H9 (cell line): ENCODE results near the gene TESK2. TPM values are rescaled to one million over a fixed set of nuclear protein-coding genes. Genes with fewer than 3 reads are reported as not detected.
"Not testable (repeated sequence)": the region's sequence is repeated elsewhere in the genome, so short reads cannot be mapped to it uniquely, and the experiment has no call there.

ENCODE experiments used
- DNase-seq: peaks from one replicate; pipeline ENCODE4 v3.0.0-alpha.2; 2017
- H2AFZ ChIP-seq: one replicate; pipeline ENCODE4 v1.6.1; 2013; ENCODE audit warnings: mild to moderate bottlenecking, low read length, control low read depth, moderate library complexity
- H2AK5ac ChIP-seq: 2 replicates; pipeline ENCODE4 v1.6.1; 2013; ENCODE audit warnings: low read length, control low read depth, mixed read lengths; ENCODE audit not compliant: insufficient read length
- H2BK120ac ChIP-seq: one replicate; pipeline ENCODE4 v1.6.1; 2013; ENCODE audit warnings: low read depth, mild to moderate bottlenecking, low read length, control low read depth, inconsistent platforms; ENCODE audit not compliant: poor library complexity, severe bottlenecking
- H2BK12ac ChIP-seq: 2 replicates; pipeline ENCODE4 v1.6.1; 2013; ENCODE audit warnings: low read length, control low read depth, mixed read lengths, low read depth; ENCODE audit not compliant: insufficient read length
- H2BK15ac ChIP-seq: 2 replicates; pipeline ENCODE4 v1.6.1; 2013; ENCODE audit warnings: low read depth, low read length, control low read depth
- H2BK20ac ChIP-seq: one replicate; pipeline ENCODE4 v1.6.1; 2013; ENCODE audit warnings: low read depth, mild to moderate bottlenecking, low read length, control low read depth, inconsistent platforms; ENCODE audit not compliant: poor library complexity, severe bottlenecking
- H2BK5ac ChIP-seq: 2 replicates; pipeline ENCODE4 v1.6.1; 2013; ENCODE audit warnings: low read length, control low read depth, mixed read lengths; ENCODE audit not compliant: insufficient read length
- H3K14ac ChIP-seq: 2 replicates; pipeline ENCODE4 v1.6.1; 2013; ENCODE audit warnings: low read length, control low read depth; ENCODE audit not compliant: insufficient read depth
- H3K18ac ChIP-seq: 2 replicates; pipeline ENCODE4 v1.6.1; 2013; ENCODE audit warnings: low read depth, mild to moderate bottlenecking, mixed read lengths, low read length, control low read depth; ENCODE audit not compliant: insufficient read length
- H3K23ac ChIP-seq: 2 replicates; pipeline ENCODE4 v1.6.1; 2013; ENCODE audit warnings: low read length, control low read depth, mixed read lengths, low read depth; ENCODE audit not compliant: insufficient read length
- H3K23me2 ChIP-seq: 2 replicates; pipeline ENCODE4 v1.6.1; 2013; ENCODE audit warnings: low read depth, mild to moderate bottlenecking, mixed read lengths, low read length, control low read depth; ENCODE audit not compliant: insufficient read length, poor library complexity, severe bottlenecking
- H3K27ac ChIP-seq: 2 replicates; pipeline ENCODE4 v1.5.1; 2013; ENCODE audit warnings: low read length, control low read depth, mixed read lengths, low read depth; ENCODE audit not compliant: insufficient read length
- H3K27me3 ChIP-seq: 2 replicates; pipeline ENCODE4 v1.6.1; 2013; ENCODE audit warnings: low read length, control low read depth, inconsistent platforms; ENCODE audit not compliant: insufficient read depth
- H3K4ac ChIP-seq: 2 replicates; pipeline ENCODE4 v1.6.1; 2013; ENCODE audit warnings: low read depth, mild to moderate bottlenecking, control low read depth, inconsistent platforms, low read length, moderate library complexity
- H3K4me1 ChIP-seq: 2 replicates; pipeline ENCODE4 v1.6.1; 2013; ENCODE audit warnings: low read length, control low read depth, inconsistent platforms; ENCODE audit not compliant: insufficient read depth
- H3K4me2 ChIP-seq: 2 replicates; pipeline ENCODE4 v1.6.1; 2013; ENCODE audit warnings: low read length, control low read depth, mixed read lengths; ENCODE audit not compliant: insufficient read length, insufficient read depth
- H3K56ac ChIP-seq: 2 replicates; pipeline ENCODE4 v1.6.1; 2013; ENCODE audit warnings: low read depth, mild to moderate bottlenecking, mixed read lengths, low read length, control low read depth; ENCODE audit not compliant: insufficient read length
- H3K79me1 ChIP-seq: 2 replicates; pipeline ENCODE4 v1.6.1; 2013; ENCODE audit warnings: low read depth, mild to moderate bottlenecking, moderate library complexity, low read length, control low read depth, inconsistent platforms; ENCODE audit not compliant: insufficient read depth, poor library complexity, severe bottlenecking
- H3K79me2 ChIP-seq: 2 replicates; pipeline ENCODE4 v1.6.1; 2013; ENCODE audit warnings: low read length, control low read depth, inconsistent platforms; ENCODE audit not compliant: insufficient read depth
- H3K9ac ChIP-seq: 2 replicates; pipeline ENCODE4 v1.6.1; 2013; ENCODE audit warnings: low read length, control low read depth, mixed read lengths; ENCODE audit not compliant: insufficient read length; ENCODE audit errors: extremely low read depth
- H3K9me3 ChIP-seq: one replicate; pipeline ENCODE4 v1.6.1; 2013; ENCODE audit warnings: low read depth, low read length, inconsistent platforms; ENCODE audit not compliant: control insufficient read depth
- H3T11ph ChIP-seq: one replicate; pipeline ENCODE4 v1.6.1; 2013; ENCODE audit warnings: mild to moderate bottlenecking, low read length, control low read depth, inconsistent platforms
- H4K20me1 ChIP-seq: one replicate; pipeline ENCODE4 v1.6.1; 2013; ENCODE audit not compliant: control insufficient read depth, insufficient read length, insufficient read depth
- H4K5ac ChIP-seq: 2 replicates; pipeline ENCODE4 v1.6.1; 2013; ENCODE audit warnings: low read depth, mild to moderate bottlenecking, mixed read lengths, low read length, control low read depth; ENCODE audit not compliant: insufficient read length
- H4K8ac ChIP-seq: replicated peaks from 2 replicates; pipeline ENCODE4 v1.6.1; 2013; ENCODE audit warnings: low read length, control low read depth, mixed read lengths, low read depth; ENCODE audit not compliant: insufficient read length
- H4K91ac ChIP-seq: 2 replicates; pipeline ENCODE4 v1.6.1; 2013; ENCODE audit warnings: low read depth, mild to moderate bottlenecking, moderate library complexity, mixed read lengths, low read length, control low read depth; ENCODE audit not compliant: insufficient read length
- H3K27ac Mint-ChIP-seq, 3 experiments: 2 replicates in 2 of 3; 3 replicates in 1 of 3; pipeline ENCODE4 v1.8.0; 2020 to 2021; ENCODE audit warnings: mixed read lengths in 3 of 3, mild to moderate bottlenecking in 1 of 3, moderate library complexity in 1 of 3
- H3K27me3 Mint-ChIP-seq: 2 replicates; pipeline ENCODE4 v1.8.0; 2021; ENCODE audit warnings: low read depth, mild to moderate bottlenecking, moderate library complexity, mixed read lengths
- H3K36me3 Mint-ChIP-seq, 3 experiments: 2 replicates in 2 of 3; 3 replicates in 1 of 3; pipeline ENCODE4 v1.8.0; 2020 to 2021; ENCODE audit warnings: low read depth in 3 of 3, mixed read lengths in 3 of 3; ENCODE audit not compliant: insufficient read depth in 1 of 3
- H3K4me1 Mint-ChIP-seq, 2 experiments: 2 replicates each; pipeline ENCODE4 v1.8.0; 2020; ENCODE audit warnings: mixed read lengths in 2 of 2
- H3K4me3 Mint-ChIP-seq, 2 experiments: 2 replicates in 1 of 2; 3 replicates in 1 of 2; pipeline ENCODE4 v1.8.0; 2020 to 2021; ENCODE audit warnings: mild to moderate bottlenecking in 2 of 2, mixed read lengths in 2 of 2, moderate library complexity in 1 of 2
- H3K9me3 Mint-ChIP-seq, 2 experiments: 2 replicates in 1 of 2; 3 replicates in 1 of 2; pipeline ENCODE4 v1.8.0; 2020; ENCODE audit warnings: mild to moderate bottlenecking in 2 of 2, mixed read lengths in 2 of 2, moderate library complexity in 1 of 2
- WGBS: extraction: QIAGEN DNeasy Blood & Tissue Kit; methylation state at CpG from one replicate; pipeline ENCODE4 v1.1.7; 2013; ENCODE audit warnings: missing lambda C conversion rate, low lambda C conversion rate, mixed read lengths; ENCODE audit not compliant: insufficient read length; ENCODE audit errors: extremely low coverage; 5-methylcytosine and 5-hydroxymethylcytosine counted together
- total RNA-seq: library from RNA; stranded (reverse); gene quantifications from 2 replicates; pipeline ENCODE4 v1.2.1, GENCODE V29; 2021
- TF ChIP-seq, protein P1 (sequence below): fragments of 200-600 bp; sonication (generic); conservative IDR thresholded peaks from 3 replicates; pipeline ENCODE4 v1.8.0; 2021; ENCODE audit warnings: antibody characterized with exemption, mild to moderate bottlenecking

The TESK2 gene
- total RNA-seq, 1 experiment from 2014 or later = 7.2 TPM

DNA sequence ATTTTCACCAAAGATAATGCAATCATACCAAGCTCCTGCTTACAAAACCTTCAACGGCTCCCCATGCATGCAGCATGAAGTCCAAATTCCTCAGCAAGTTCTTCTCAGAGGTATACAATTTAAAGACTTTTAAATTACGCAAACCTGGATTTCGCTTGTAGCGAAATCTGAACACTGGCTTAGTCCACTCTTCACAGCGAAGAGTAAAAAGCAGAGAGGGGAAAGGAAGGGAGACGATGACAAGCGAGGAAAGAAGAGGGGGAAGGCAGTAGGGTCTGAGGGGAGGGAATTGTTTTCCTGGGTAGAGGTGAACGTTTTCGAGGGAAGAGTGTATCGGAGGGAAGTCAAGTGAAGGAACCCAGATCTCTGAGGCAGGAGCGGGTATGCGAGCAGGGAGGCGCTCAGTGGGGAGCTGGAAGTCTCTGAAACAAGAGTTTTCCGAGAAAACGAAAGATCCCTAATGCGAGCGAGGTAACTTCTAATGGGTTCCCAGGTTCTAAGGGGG, 790 bp downstream of the TESK2 start:
- Histone ChIP-seq H3K4me1 (no peaks in the 10 kb centered on the region), H3K9me3 (no peaks in the 10 kb centered on the region), H3T11ph (no peak overlapping the region), H2BK15ac (no peak overlapping the region), H2BK12ac (no peak overlapping the region), H3K79me1 (no peaks in the 10 kb centered on the region), H2BK5ac (no peak overlapping the region), H3K4me2 (peak overlapping the region; percentile 95), H3K56ac (no peak overlapping the region), H3K23ac (no peak overlapping the region), H2AK5ac (no peak overlapping the region), H3K4ac (no peak overlapping the region), H2AFZ (no peak overlapping the region), H3K27ac (no peak overlapping the region), H2BK120ac (no peak overlapping the region), H3K9ac (peak overlapping the region; percentile 74), H2BK20ac (no peak overlapping the region), H4K20me1 (no peaks in the 10 kb centered on the region), H4K91ac (no peak overlapping the region), H4K5ac (no peak overlapping the region), H3K23me2 (peaks cover 10% of the 10 kb centered on the region), H3K14ac (no peak overlapping the region), H3K79me2 (no peaks in the 10 kb centered on the region), H4K8ac (no peak overlapping the region), H3K27me3 (no peaks in the 10 kb centered on the region), H3K18ac (no peak overlapping the region)
- Mint-ChIP-seq H3K36me3 (no peaks in the 10 kb centered on the region), H3K4me1 (peaks cover 5% of the 10 kb centered on the region in 2 experiments), H3K9me3 (no peaks in the 10 kb centered on the region), H3K27me3 (peaks cover 3% of the 10 kb centered on the region), H3K4me3 (no peak overlapping the region), H3K27ac (no peak overlapping the region)
- no peak for DNase-seq
- no CpG with 5 or more reads among the region's 17 CpGs for WGBS
- TF ChIP-seq, protein P1, sequence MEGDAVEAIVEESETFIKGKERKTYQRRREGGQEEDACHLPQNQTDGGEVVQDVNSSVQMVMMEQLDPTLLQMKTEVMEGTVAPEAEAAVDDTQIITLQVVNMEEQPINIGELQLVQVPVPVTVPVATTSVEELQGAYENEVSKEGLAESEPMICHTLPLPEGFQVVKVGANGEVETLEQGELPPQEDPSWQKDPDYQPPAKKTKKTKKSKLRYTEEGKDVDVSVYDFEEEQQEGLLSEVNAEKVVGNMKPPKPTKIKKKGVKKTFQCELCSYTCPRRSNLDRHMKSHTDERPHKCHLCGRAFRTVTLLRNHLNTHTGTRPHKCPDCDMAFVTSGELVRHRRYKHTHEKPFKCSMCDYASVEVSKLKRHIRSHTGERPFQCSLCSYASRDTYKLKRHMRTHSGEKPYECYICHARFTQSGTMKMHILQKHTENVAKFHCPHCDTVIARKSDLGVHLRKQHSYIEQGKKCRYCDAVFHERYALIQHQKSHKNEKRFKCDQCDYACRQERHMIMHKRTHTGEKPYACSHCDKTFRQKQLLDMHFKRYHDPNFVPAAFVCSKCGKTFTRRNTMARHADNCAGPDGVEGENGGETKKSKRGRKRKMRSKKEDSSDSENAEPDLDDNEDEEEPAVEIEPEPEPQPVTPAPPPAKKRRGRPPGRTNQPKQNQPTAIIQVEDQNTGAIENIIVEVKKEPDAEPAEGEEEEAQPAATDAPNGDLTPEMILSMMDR = no peak

- H3K4me1 Mint-ChIP-seq, H3K14ac ChIP-seq, H3K23ac ChIP-seq, H2AK5ac ChIP-seq, H2BK5ac ChIP-seq, H2BK20ac ChIP-seq, H2BK15ac ChIP-seq, H3K36me3 Mint-ChIP-seq, H3K9me3 Mint-ChIP-seq, H3K79me2 ChIP-seq, H3K79me1 ChIP-seq, H3K9me3 ChIP-seq, H3K4me1 ChIP-seq, DNase-seq, H3K27ac Mint-ChIP-seq, H3K27me3 Mint-ChIP-seq, H4K20me1 ChIP-seq, H3T11ph ChIP-seq, H4K8ac ChIP-seq, H3K4ac ChIP-seq, H4K91ac ChIP-seq, H3K27ac ChIP-seq, H3K27me3 ChIP-seq, H3K18ac ChIP-seq, H3K9ac ChIP-seq, H4K5ac ChIP-seq, H2BK120ac ChIP-seq, H3K56ac ChIP-seq, H2AFZ ChIP-seq, H2BK12ac ChIP-seq, H3K4me3 Mint-ChIP-seq: not testable (repeated sequence)
- Histone ChIP-seq H3K4me2 (peak overlapping the region; percentile 95), H3K23me2 (peaks cover 10% of the 10 kb centered on the region)
- no CpG with 5 or more reads among the region's 14 CpGs for WGBS
Measured at GRCh38 chr1:45489379-45489778, 1.6 kb downstream of the TESK2 start.
